B cell (primary cell): ENCODE measurements around the gene EXOC1. TPM values are rescaled to one million over a fixed set of nuclear protein-coding genes. Genes with fewer than 3 reads are reported as not detected.

Experiments used
- ATAC-seq: fragments of 200-7000 bp; cut with Tn5 transposase; one replicate; pipeline ENCODE4 v1.10.0; 2021; ENCODE audit warnings: low read depth, mild to moderate bottlenecking, moderate number of reproducible peaks, moderate library complexity
- CTCF ChIA-PET: fragments of 350-600 bp; sonication (Branson Sonifier 250); formaldehyde crosslinking; loops from one replicate; lab custom pipeline; 2021; ENCODE audit warnings: antibody characterized with exemption, inconsistent platforms; lab: Charles Lee
- POLR2A ChIA-PET: fragments of 350-600 bp; sonication (Branson Sonifier 250); formaldehyde crosslinking; loops from one replicate; lab custom pipeline; 2021; ENCODE audit warnings: antibody characterized with exemption; lab: Charles Lee
- DNase-seq: peaks from one replicate; pipeline ENCODE4 v3.0.0; 2013
- H2AFZ ChIP-seq: 2 replicates; pipeline ENCODE4 v1.6.1; 2012; ENCODE audit warnings: mild to moderate bottlenecking, low read depth, low read length; ENCODE audit not compliant: insufficient read depth, poor library complexity, severe bottlenecking
- H3K27ac ChIP-seq, 2 donors: 1 replicate in 1 of 2; 2 replicates in 1 of 2; pipeline ENCODE4 v1.5.1; 2012 to 2013; ENCODE audit warnings: low read length in 2 of 2, mild to moderate bottlenecking in 2 of 2, moderate library complexity in 1 of 2
- H3K27me3 ChIP-seq, 4 experiments: fragments of 200-600 bp in 1 of 4; sonication (generic) in 1 of 4; replicated peaks in 1 of 4; 1 replicate in 2 of 4; 2 replicates in 2 of 4; pipeline versions ENCODE4 v1.6.1 to v1.7.0; 2013 to 2016; ENCODE audit warnings: low read length in 3 of 4, mild to moderate bottlenecking in 2 of 4, mixed read lengths in 1 of 4, moderate library complexity in 1 of 4; ENCODE audit not compliant: insufficient read depth in 4 of 4, control insufficient read depth in 3 of 4; ENCODE audit errors: control extremely low read depth in 1 of 4
- H3K36me3 ChIP-seq, 2 experiments: replicated peaks in 1 of 2; 1 replicate in 1 of 2; 2 replicates in 1 of 2; pipeline versions ENCODE4 v1.6.1 to v1.7.1; 2013; ENCODE audit warnings: low read length in 1 of 2; ENCODE audit not compliant: insufficient read depth in 2 of 2, control insufficient read depth in 1 of 2; ENCODE audit errors: control extremely low read depth in 1 of 2, extremely low read depth in 1 of 2
- H3K4me1 ChIP-seq, 2 donors: fragments of 200-600 bp in 1 of 2; sonication (generic) in 1 of 2; 1 replicate in 1 of 2; 2 replicates in 1 of 2; pipeline versions ENCODE4 v1.5.1 to v1.6.1; 2013 to 2017; ENCODE audit warnings: low read length in 2 of 2; ENCODE audit not compliant: control insufficient read depth in 2 of 2, insufficient read depth in 2 of 2
- H3K4me2 ChIP-seq: replicated peaks from 2 replicates; pipeline ENCODE3; 2012; ENCODE audit warnings: mild to moderate bottlenecking, low read depth, low read length; ENCODE audit not compliant: poor library complexity, severe bottlenecking
- H3K4me3 ChIP-seq, 5 experiments: fragments of 200-600 bp in 1 of 5; sonication (generic) in 1 of 5; 1 replicate in 3 of 5; 2 replicates in 2 of 5; pipeline versions ENCODE4 v1.5.1 to v1.7.0; 2011 to 2016; ENCODE audit warnings: low read length in 4 of 5, mild to moderate bottlenecking in 4 of 5, low read depth in 2 of 5, control low read depth in 1 of 5, moderate library complexity in 1 of 5; ENCODE audit not compliant: insufficient read depth in 1 of 5; ENCODE audit errors: control extremely low read depth in 1 of 5, extremely low read depth in 1 of 5
- H3K79me2 ChIP-seq: fragments of 200-600 bp; sonication (generic); one replicate; pipeline ENCODE4 v1.6.0; 2016; ENCODE audit warnings: low read length; ENCODE audit not compliant: control insufficient read depth, insufficient read depth
- H3K9ac ChIP-seq: fragments of 200-600 bp; sonication (generic); 2 replicates; pipeline ENCODE4 v1.6.1; 2017; ENCODE audit warnings: mild to moderate bottlenecking, low read length, moderate library complexity
- H3K9me3 ChIP-seq, 3 donors: one replicate each; pipeline versions ENCODE4 v1.6.1 to v1.7.1; 2013; ENCODE audit warnings: low read length in 2 of 3; ENCODE audit not compliant: control insufficient read depth in 2 of 3, insufficient read depth in 1 of 3; ENCODE audit errors: control extremely low read depth in 1 of 3
- H4K20me1 ChIP-seq: 2 replicates; pipeline ENCODE4 v1.6.0; 2012; ENCODE audit warnings: mild to moderate bottlenecking, low read length; ENCODE audit not compliant: insufficient read depth, control insufficient read depth, poor library complexity, severe bottlenecking
- H3K27ac Mint-ChIP-seq: one replicate; pipeline ENCODE4 v1.8.0; 2021; ENCODE audit warnings: mixed read lengths
- H3K27me3 Mint-ChIP-seq: one replicate; pipeline ENCODE4 v1.8.0; 2021; ENCODE audit warnings: mixed read lengths
- H3K4me1 Mint-ChIP-seq: one replicate; pipeline ENCODE4 v1.8.0; 2021; ENCODE audit warnings: mixed read lengths
- H3K4me3 Mint-ChIP-seq: one replicate; pipeline ENCODE4 v1.8.0; 2021; ENCODE audit warnings: mixed read lengths
- H3K9me3 Mint-ChIP-seq: one replicate; pipeline ENCODE4 v1.8.0; 2022; ENCODE audit warnings: mixed read lengths; ENCODE audit not compliant: insufficient read depth
- EZH2 ChIP-seq: IDR thresholded peaks from 2 replicates; pipeline ENCODE4 v1.6.1; 2012; ENCODE audit warnings: borderline replicate concordance, low read depth, mild to moderate bottlenecking, moderate library complexity, low read length; ENCODE audit not compliant: insufficient read depth, poor library complexity, severe bottlenecking
- WGBS: methylation state at CpG from one replicate; pipeline ENCODE4 v1.1.5; 2013; ENCODE audit warnings: missing lambda C conversion rate; ENCODE audit not compliant: insufficient coverage; 5-methylcytosine and 5-hydroxymethylcytosine counted together
- intact Hi-C: fragments of 100-400 bp; cut with micrococcal nuclease; formaldehyde crosslinking; loops from one replicate; pipeline ENCODE4 v1.10.0; 2022
- polyA plus RNA-seq: library from polyadenylated mRNA; depleted of rRNA; stranded (reverse); fragments of >200 nt; gene quantifications from 2 replicates; pipeline ENCODE4 v1.2.3, GENCODE V29; 2012
- total RNA-seq, 2 donors: library from RNA; stranded (reverse); fragments of 120-200 nt in 1 of 2; gene quantifications; 1 replicate in 1 of 2; 2 replicates in 1 of 2; pipeline versions ENCODE4 v1.2.3 to v1.2.4, GENCODE V29; 2013 to 2022
- TF ChIP-seq, protein P1 (sequence below): fragments of 200-600 bp; IDR thresholded peaks from one replicate; pipeline ENCODE4 v1.8.0; 2022; ENCODE audit warnings: antibody characterized with exemption, mild to moderate bottlenecking

Gene EXOC1
- total and polyA plus RNA-seq, 2 donors (not counting 1 experiment from before 2014, with no cell fraction given) = 10.0 to 42.5 TPM

- H3K9ac ChIP-seq = no peak overlapping the region
- H3K36me3 ChIP-seq = no peaks in the 10 kb centered on the region
- no CpG with 5 or more reads among the region's 3 CpGs for WGBS
- peaks cover 3% of the 10 kb centered on the region for H3K4me1 Mint-ChIP-seq
- no peak for TF ChIP-seq EZH2
- TF ChIP-seq, protein P1, sequence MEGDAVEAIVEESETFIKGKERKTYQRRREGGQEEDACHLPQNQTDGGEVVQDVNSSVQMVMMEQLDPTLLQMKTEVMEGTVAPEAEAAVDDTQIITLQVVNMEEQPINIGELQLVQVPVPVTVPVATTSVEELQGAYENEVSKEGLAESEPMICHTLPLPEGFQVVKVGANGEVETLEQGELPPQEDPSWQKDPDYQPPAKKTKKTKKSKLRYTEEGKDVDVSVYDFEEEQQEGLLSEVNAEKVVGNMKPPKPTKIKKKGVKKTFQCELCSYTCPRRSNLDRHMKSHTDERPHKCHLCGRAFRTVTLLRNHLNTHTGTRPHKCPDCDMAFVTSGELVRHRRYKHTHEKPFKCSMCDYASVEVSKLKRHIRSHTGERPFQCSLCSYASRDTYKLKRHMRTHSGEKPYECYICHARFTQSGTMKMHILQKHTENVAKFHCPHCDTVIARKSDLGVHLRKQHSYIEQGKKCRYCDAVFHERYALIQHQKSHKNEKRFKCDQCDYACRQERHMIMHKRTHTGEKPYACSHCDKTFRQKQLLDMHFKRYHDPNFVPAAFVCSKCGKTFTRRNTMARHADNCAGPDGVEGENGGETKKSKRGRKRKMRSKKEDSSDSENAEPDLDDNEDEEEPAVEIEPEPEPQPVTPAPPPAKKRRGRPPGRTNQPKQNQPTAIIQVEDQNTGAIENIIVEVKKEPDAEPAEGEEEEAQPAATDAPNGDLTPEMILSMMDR = no peak
- DNase-seq (no peak), ATAC-seq (no peak)
- no peaks in the 10 kb centered on the region for H3K79me2 ChIP-seq
- no peaks in the 10 kb centered on the region for H3K9me3 Mint-ChIP-seq
- no peak overlapping the region for H3K27ac Mint-ChIP-seq
- H3K4me1 ChIP-seq = peaks cover 0 to 4% of the 10 kb centered on the region in 2 donors
- H4K20me1 ChIP-seq = no peaks in the 10 kb centered on the region
- no peak overlapping the region for H3K4me2 ChIP-seq
- no peaks in the 10 kb centered on the region for H3K9me3 ChIP-seq
- ChIA-PET POLR2A (no interaction called here), CTCF (no interaction called here)
- no peak overlapping the region for H2AFZ ChIP-seq
- H3K27ac ChIP-seq = no peak overlapping the region
- no peak overlapping the region for H3K4me3 ChIP-seq
- H3K27me3 Mint-ChIP-seq = peaks cover 32% of the 10 kb centered on the region
- intact Hi-C loops = no loop called here
- H3K4me3 Mint-ChIP-seq = no peak overlapping the region
- peaks cover 0 to 20% (median 8%) of the 10 kb centered on the region in 4 experiments for H3K27me3 ChIP-seq
These were observed 31.1 kb upstream of the EXOC1 start for GRCh38 chr4:55822329-55822728.

DNA sequence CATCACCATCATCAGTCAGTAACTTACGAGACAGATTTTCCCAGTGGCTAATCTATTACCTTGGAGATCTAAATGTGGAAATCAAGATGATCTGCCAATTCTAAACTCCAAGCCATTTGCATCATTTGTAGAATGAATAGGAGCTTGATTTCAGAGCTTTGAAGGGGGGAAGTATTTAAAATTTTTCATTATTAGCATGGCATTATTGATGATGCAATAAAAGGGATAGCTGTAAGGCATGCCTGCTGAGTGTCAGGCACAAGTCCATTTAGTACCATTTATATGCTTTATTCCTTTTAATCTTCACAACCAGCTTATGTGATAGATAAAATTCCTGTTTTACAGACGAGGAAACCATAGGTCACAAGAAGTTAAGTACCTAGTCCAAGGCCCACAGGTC lies 28.6 kb upstream of the EXOC1 start:
- ATAC-seq = no peak
- no peak overlapping the region for H3K4me3 ChIP-seq
- CTCF ChIA-PET = interaction anchor here (0.6 kb wide), 1 partner anchor 1077 kb away, joined by 4 read pairs; no protein-coding TSS in a partner anchor
- peaks cover 0 to 12% (median 5%) of the 10 kb centered on the region in 4 experiments for H3K27me3 ChIP-seq
- H3K27me3 Mint-ChIP-seq = peaks cover 39% of the 10 kb centered on the region
- no peak overlapping the region for H3K4me2 ChIP-seq
- no peaks in the 10 kb centered on the region for H3K79me2 ChIP-seq
- H3K4me1 Mint-ChIP-seq = peaks cover under 1% of the 10 kb centered on the region
- no peak for DNase-seq
- H3K9me3 Mint-ChIP-seq = no peaks in the 10 kb centered on the region
- H3K27ac Mint-ChIP-seq = no peak overlapping the region
- no peak for TF ChIP-seq EZH2
- TF ChIP-seq, protein P1 = no peak
- intact Hi-C loops = no loop called here
- H3K27ac ChIP-seq = no peak overlapping the region
- H3K36me3 ChIP-seq = no peaks in the 10 kb centered on the region
- no peak overlapping the region for H3K4me3 Mint-ChIP-seq
- no peak overlapping the region for H3K9ac ChIP-seq
- H2AFZ ChIP-seq = no peak overlapping the region
- H4K20me1 ChIP-seq = no peaks in the 10 kb centered on the region
- WGBS = no CpG with 5 or more reads among the region's 2 CpGs
- no peaks in the 10 kb centered on the region for H3K4me1 ChIP-seq
- H3K9me3 ChIP-seq = no peaks in the 10 kb centered on the region
- POLR2A ChIA-PET = no interaction called here
